Measurements from ENCODE around the gene VAMP8.

- TF ChIP-seq CTCF (IDR thresholded peaks at IDR 0.05) (peak in 1 of 6 experiments; percentile 4), POLR2A (IDR thresholded peaks at IDR 0.05) (peak in 3 of 4 donors; percentile 54 to 90 (median 69)), POLR2AphosphoS5 (IDR thresholded peaks at IDR 0.05) (peak; percentile 90 to 95), EP300 (IDR thresholded peaks at IDR 0.05) (no peak)
Measured at GRCh38 chr2:85611705-85612587, 34.6 kb downstream of the VAMP8 start, which contains the start of gene C2orf68.
